ENCODE measurements around the gene LRP1B.

DNA sequence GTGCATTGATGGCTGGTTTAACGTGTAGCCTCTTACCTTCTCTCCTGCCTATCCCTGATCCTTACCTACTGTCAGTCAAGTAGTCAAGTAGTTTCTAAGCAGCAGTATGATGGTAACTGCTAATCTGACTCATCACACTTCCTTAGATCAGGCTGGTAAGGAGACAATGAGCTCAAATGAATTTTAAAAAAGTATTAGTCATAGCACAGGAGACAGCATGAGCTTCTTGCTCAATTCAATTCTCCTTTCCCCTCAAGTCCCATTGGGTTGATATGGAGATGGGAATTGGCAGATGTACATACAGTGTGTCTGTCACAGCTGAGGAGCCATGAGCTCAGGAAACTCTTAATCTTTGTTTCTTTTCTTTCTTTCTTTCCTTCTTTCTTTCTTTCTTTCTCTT lies 799.7 kb downstream of the LRP1B start:
- TF ChIP-seq RFX5 (IDR thresholded peaks at IDR 0.05): no peak
- TF ChIP-seq, protein P1, sequence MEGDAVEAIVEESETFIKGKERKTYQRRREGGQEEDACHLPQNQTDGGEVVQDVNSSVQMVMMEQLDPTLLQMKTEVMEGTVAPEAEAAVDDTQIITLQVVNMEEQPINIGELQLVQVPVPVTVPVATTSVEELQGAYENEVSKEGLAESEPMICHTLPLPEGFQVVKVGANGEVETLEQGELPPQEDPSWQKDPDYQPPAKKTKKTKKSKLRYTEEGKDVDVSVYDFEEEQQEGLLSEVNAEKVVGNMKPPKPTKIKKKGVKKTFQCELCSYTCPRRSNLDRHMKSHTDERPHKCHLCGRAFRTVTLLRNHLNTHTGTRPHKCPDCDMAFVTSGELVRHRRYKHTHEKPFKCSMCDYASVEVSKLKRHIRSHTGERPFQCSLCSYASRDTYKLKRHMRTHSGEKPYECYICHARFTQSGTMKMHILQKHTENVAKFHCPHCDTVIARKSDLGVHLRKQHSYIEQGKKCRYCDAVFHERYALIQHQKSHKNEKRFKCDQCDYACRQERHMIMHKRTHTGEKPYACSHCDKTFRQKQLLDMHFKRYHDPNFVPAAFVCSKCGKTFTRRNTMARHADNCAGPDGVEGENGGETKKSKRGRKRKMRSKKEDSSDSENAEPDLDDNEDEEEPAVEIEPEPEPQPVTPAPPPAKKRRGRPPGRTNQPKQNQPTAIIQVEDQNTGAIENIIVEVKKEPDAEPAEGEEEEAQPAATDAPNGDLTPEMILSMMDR (IDR thresholded peaks at IDR 0.05): no peak

Measured in A549 (cell line).